Right lobe of liver (tissue), 4 donors: Measurements from ENCODE around the gene OR2AE1.

ENCODE experiments used
- CTCF ChIP-seq, 4 donors: fragments of 200-600 bp in 3 of 4; fragments of 450-650 bp in 1 of 4; IDR thresholded peaks; one replicate each; pipeline versions ENCODE4 v1.5.1 to v1.8.0; 2016 to 2022; ENCODE audit warnings: antibody characterized with exemption in 4 of 4, mild to moderate bottlenecking in 2 of 4
- POLR2A ChIP-seq: fragments of 450-650 bp; IDR thresholded peaks from one replicate; pipeline ENCODE4 v1.6.1; 2017; ENCODE audit warnings: antibody characterized with exemption, mild to moderate bottlenecking
- donor health status: DM: no; HTN: no; CAD: no.
- donor health status: DM: no; HTN: no; CAD: no.
- donor health status: DM: no; HTN: yes; CAD: no.

- TF ChIP-seq CTCF (IDR thresholded peaks at IDR 0.05) = no peak
- TF ChIP-seq POLR2A = no peak
Measured at GRCh38 chr7:99876491-99876890, 342 bp downstream of the OR2AE1 start.
